ENCODE results near the gene PDE9A.
A peak's percentile ranks its signal among the peaks of the same experiment; 100 is the strongest.

Gene PDE9A

GRCh38 chr21:42665484-42665883 is 12.1 kb downstream of the PDE9A start:
- in situ Hi-C loops (cut with MboI; ENCODE audit: low pct_unique_long_range_greater_than_20kb, low sequenced_read_pairs, unreplicated experiment) = no loop called here
- no peak for TF ChIP-seq CTCF (IDR thresholded peaks at IDR 0.05; ENCODE audit: extremely low read depth, insufficient read depth, missing control alignments)
- DNase-seq (ENCODE audit: low spot score) = no peak

GRCh38 chr21:42666023-42666747 is 12.8 kb downstream of the PDE9A start:
- in situ Hi-C loops (cut with MboI; ENCODE audit: low pct_unique_long_range_greater_than_20kb, low sequenced_read_pairs, unreplicated experiment) = no loop called here
- peak; percentile 70 for DNase-seq (ENCODE audit: low spot score)
- TF ChIP-seq CTCF (IDR thresholded peaks at IDR 0.05; ENCODE audit: extremely low read depth, insufficient read depth, missing control alignments) = no peak

GRCh38 chr21:42666925-42667324 is 13.5 kb downstream of the PDE9A start:
- in situ Hi-C loops (cut with MboI; ENCODE audit: low pct_unique_long_range_greater_than_20kb, low sequenced_read_pairs, unreplicated experiment) = no loop called here
- TF ChIP-seq CTCF (IDR thresholded peaks at IDR 0.05; ENCODE audit: extremely low read depth, insufficient read depth, missing control alignments) = no peak
- no peak for DNase-seq (ENCODE audit: low spot score)

GRCh38 chr21:42668298-42668992 is 15.0 kb downstream of the PDE9A start:
- in situ Hi-C loops (cut with MboI; ENCODE audit: low pct_unique_long_range_greater_than_20kb, low sequenced_read_pairs, unreplicated experiment) = no loop called here
- no peak for TF ChIP-seq CTCF (IDR thresholded peaks at IDR 0.05; ENCODE audit: extremely low read depth, insufficient read depth, missing control alignments)
- no peak for DNase-seq (ENCODE audit: low spot score)

DNA sequence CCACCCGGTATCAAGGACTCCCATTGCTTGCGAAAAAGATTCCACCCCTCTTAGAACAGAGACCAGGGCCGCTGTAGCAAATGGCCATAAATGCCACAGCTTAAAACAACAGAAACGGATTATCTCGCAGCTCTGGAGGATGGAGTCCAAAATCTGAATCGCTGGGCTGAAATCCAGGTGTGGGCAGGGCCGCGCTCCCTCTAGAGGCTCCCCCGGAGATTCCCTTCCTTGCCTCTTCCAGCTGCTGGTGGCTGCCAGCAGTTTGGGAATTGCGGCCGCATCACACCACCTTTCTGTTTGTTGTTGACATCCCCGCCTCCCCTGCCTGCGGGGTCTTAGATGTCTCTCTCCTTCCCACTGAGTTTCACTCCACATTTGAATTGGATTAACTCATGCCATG is 15.6 kb downstream of the PDE9A start:
- in situ Hi-C loops (cut with MboI; ENCODE audit: low pct_unique_long_range_greater_than_20kb, low sequenced_read_pairs, unreplicated experiment) = no loop called here
- TF ChIP-seq CTCF (IDR thresholded peaks at IDR 0.05; ENCODE audit: extremely low read depth, insufficient read depth, missing control alignments) = no peak
- DNase-seq (ENCODE audit: low spot score) = no peak

GRCh38 chr21:42670058-42670880 is 16.8 kb downstream of the PDE9A start:
- in situ Hi-C loops (cut with MboI; ENCODE audit: low pct_unique_long_range_greater_than_20kb, low sequenced_read_pairs, unreplicated experiment) = no loop called here
- no peak for DNase-seq (ENCODE audit: low spot score)
- TF ChIP-seq CTCF (IDR thresholded peaks at IDR 0.05; ENCODE audit: extremely low read depth, insufficient read depth, missing control alignments) = no peak
